ENCODE measurements around the gene UBAP1. TPM values are rescaled to one million over a fixed set of nuclear protein-coding genes. Genes with fewer than 3 reads are reported as not detected.
"Not testable (repeated sequence)": the region's sequence is repeated elsewhere in the genome, so short reads cannot be mapped to it uniquely, and the experiment has no call there.

UBAP1 gene
- total RNA-seq, 1 donor from 2014 or later = 35.2 TPM

- intact Hi-C loops (cut with micrococcal nuclease) = no loop called here
Measured at GRCh38 chr9:34218446-34218845, 39.6 kb downstream of the UBAP1 start.

GRCh38 chr9:34219421-34219820, 40.6 kb downstream of the UBAP1 start:
- intact Hi-C loops (cut with micrococcal nuclease) = no loop called here

- intact Hi-C loops (cut with micrococcal nuclease) = no loop called here
Measured at GRCh38 chr9:34220218-34220617, 41.4 kb downstream of the UBAP1 start.

GRCh38 chr9:34224349-34224748, 45.5 kb downstream of the UBAP1 start:
- intact Hi-C loops (cut with micrococcal nuclease) = no loop called here

GRCh38 chr9:34226144-34226760, 47.4 kb downstream of the UBAP1 start:
- intact Hi-C loops (cut with micrococcal nuclease) = not testable (repeated sequence)

- intact Hi-C loops (cut with micrococcal nuclease) = no loop called here
Measured at GRCh38 chr9:34227445-34227844, 48.6 kb downstream of the UBAP1 start.

GRCh38 chr9:34230556-34230955, 51.7 kb downstream of the UBAP1 start:
- intact Hi-C loops (cut with micrococcal nuclease) = no loop called here

- intact Hi-C loops (cut with micrococcal nuclease) = no loop called here
Measured at GRCh38 chr9:34232201-34232600, 53.4 kb downstream of the UBAP1 start.

- intact Hi-C loops (cut with micrococcal nuclease) = no loop called here
Measured at GRCh38 chr9:34233672-34234071, 54.8 kb downstream of the UBAP1 start.

GRCh38 chr9:34237836-34238235, 59.0 kb downstream of the UBAP1 start:
- intact Hi-C loops (cut with micrococcal nuclease) = no loop called here

GRCh38 chr9:34240006-34240405, 61.2 kb downstream of the UBAP1 start:
- intact Hi-C loops (cut with micrococcal nuclease) = no loop called here

GRCh38 chr9:34242830-34243229, 64.0 kb downstream of the UBAP1 start:
- intact Hi-C loops (cut with micrococcal nuclease) = no loop called here

- intact Hi-C loops (cut with micrococcal nuclease) = not testable (repeated sequence)
Measured at GRCh38 chr9:34245212-34245611, 66.4 kb downstream of the UBAP1 start.

GRCh38 chr9:34246453-34246852, 67.6 kb downstream of the UBAP1 start:
- intact Hi-C loops (cut with micrococcal nuclease) = no loop called here

- intact Hi-C loops (cut with micrococcal nuclease) = not testable (repeated sequence)
Measured at GRCh38 chr9:34247782-34248181, 68.9 kb downstream of the UBAP1 start.

- intact Hi-C loops (cut with micrococcal nuclease) = no loop called here
Measured at GRCh38 chr9:34249274-34249673, 70.4 kb downstream of the UBAP1 start.

GRCh38 chr9:34250721-34251120, 71.9 kb downstream of the UBAP1 start:
- intact Hi-C loops (cut with micrococcal nuclease) = no loop called here

- intact Hi-C loops (cut with micrococcal nuclease) = loop anchor here (2.0 kb wide), 3 partner anchors 65 to 77 kb away; partner anchors contain the start of genes KIF24, NUDT2 and UBAP1
Measured at GRCh38 chr9:34252016-34252415, 73.2 kb downstream of the UBAP1 start.

GRCh38 chr9:34252670-34253459, 74.0 kb downstream of the UBAP1 start:
- intact Hi-C loops (cut with micrococcal nuclease) = loop anchor here (1.0 to 2.0 kb wide), 7 partner anchors 66 to 440 kb away; partner anchors contain the start of genes DCAF12, KIF24, NUDT2 and UBAP1

GRCh38 chr9:34253460-34253837, 74.6 kb downstream of the UBAP1 start:
- intact Hi-C loops (cut with micrococcal nuclease) = loop anchor here (1.0 to 2.0 kb wide), 7 partner anchors 67 to 440 kb away; partner anchors contain the start of genes DCAF12, KIF24, NUDT2 and UBAP1

- intact Hi-C loops (cut with micrococcal nuclease) = no loop called here
Measured at GRCh38 chr9:34254141-34254913, 75.5 kb downstream of the UBAP1 start.

All from T-helper 1 cell treated with Interleukin-12 subunit alpha and Interleukin-12 subunit beta and Interleukin-4 antibody, amounts not matched to agents 30 ng/mL and 1 ng/mL, for 36 hours (primary cell).